PFSK-1 (cell line): ENCODE data around the gene MYO1D.

Experiments used
- POLR2AphosphoS5 ChIP-seq: IDR thresholded peaks from 2 replicates; pipeline ENCODE4 v1.6.1; 2012; ENCODE audit warnings: low read depth, mild to moderate bottlenecking, control low read depth, low read length, moderate library complexity
- SIN3A ChIP-seq: IDR thresholded peaks from 2 replicates; pipeline ENCODE4 v1.6.1; 2012; ENCODE audit warnings: mild to moderate bottlenecking, low read length, moderate library complexity, borderline replicate concordance; ENCODE audit not compliant: insufficient read depth
- TAF1 ChIP-seq: IDR thresholded peaks from 2 replicates; pipeline ENCODE4 v1.6.1; 2012; ENCODE audit warnings: low read length, control low read depth, borderline replicate concordance; ENCODE audit not compliant: insufficient read depth

DNA sequence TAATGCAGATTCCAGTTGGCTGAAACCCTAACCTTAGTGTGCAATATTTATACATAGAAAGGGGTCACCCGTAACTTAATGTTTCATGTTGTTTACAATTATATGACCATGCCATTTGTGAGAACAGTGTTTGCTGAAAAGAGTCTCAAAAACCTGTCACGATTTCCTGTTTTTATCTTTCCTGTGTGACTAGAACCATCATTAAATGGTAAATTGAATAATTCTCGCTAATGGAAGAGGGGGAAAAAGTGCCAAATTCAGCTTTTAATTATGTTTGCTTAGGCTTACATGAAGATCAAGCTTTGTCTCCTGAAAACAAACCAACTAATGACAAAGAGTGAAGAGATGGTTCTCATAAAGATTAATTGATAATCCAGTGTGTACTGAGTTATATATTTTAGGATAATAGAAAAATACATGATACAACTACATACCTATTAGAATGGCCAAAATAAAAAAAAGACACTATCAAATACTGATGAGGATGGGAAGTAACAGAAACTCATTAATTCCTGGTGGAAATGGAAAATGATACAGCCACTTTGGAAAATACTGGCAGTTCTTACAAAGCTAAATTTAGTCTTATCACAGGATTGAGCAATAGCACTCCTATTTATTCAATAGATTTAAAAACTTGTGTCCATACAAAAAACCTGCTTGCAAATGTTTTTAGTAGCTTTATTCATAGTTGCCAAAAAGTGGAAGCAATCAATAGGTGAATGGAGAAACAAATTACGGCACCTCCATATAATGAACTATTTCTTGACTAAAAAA lies 248.5 kb downstream of the MYO1D start:
- TF ChIP-seq SIN3A (no peak), POLR2AphosphoS5 (no peak), TAF1 (no peak)
